GM19240 (cell line): ENCODE results near the gene MAP3K4.

Experiments used
- DNase-seq: peaks from one replicate; pipeline ENCODE4 v3.0.0; 2011; ENCODE audit warnings: low spot score; ENCODE audit not compliant: insufficient read length

The MAP3K4 gene

GRCh38 chr6:161080263-161080970, 88.8 kb downstream of the MAP3K4 start:
- DNase-seq, result no peak

- no peak for DNase-seq
Measured at GRCh38 chr6:161082215-161082614, 90.6 kb downstream of the MAP3K4 start.

GRCh38 chr6:161085246-161085645, 93.7 kb downstream of the MAP3K4 start:
- no peak for DNase-seq

GRCh38 chr6:161088676-161089328, 97.2 kb downstream of the MAP3K4 start:
- DNase-seq, result no peak

GRCh38 chr6:161091151-161091550, 99.6 kb downstream of the MAP3K4 start:
- no peak for DNase-seq

GRCh38 chr6:161091972-161092701, 100.6 kb downstream of the MAP3K4 start:
- DNase-seq, result no peak

- no peak for DNase-seq
Measured at GRCh38 chr6:161094955-161095354, 103.4 kb downstream of the MAP3K4 start.

- DNase-seq, result no peak
Measured at GRCh38 chr6:161095916-161096315, 104.3 kb downstream of the MAP3K4 start.

- no peak for DNase-seq
Measured at GRCh38 chr6:161100072-161100471, 108.5 kb downstream of the MAP3K4 start.

GRCh38 chr6:161101517-161101916, 109.9 kb downstream of the MAP3K4 start:
- no peak for DNase-seq

GRCh38 chr6:161103475-161103874, 111.9 kb downstream of the MAP3K4 start:
- DNase-seq, result no peak

- no peak for DNase-seq
Measured at GRCh38 chr6:161104966-161105365, 113.4 kb downstream of the MAP3K4 start.

- no peak for DNase-seq
Measured at GRCh38 chr6:161105408-161105807, 113.8 kb downstream of the MAP3K4 start.

GRCh38 chr6:161107779-161108730, 116.5 kb downstream of the MAP3K4 start:
- DNase-seq, result no peak

- DNase-seq, result no peak
Measured at GRCh38 chr6:161108916-161109315, 117.3 kb downstream of the MAP3K4 start.

GRCh38 chr6:161109366-161109765, 117.8 kb downstream of the MAP3K4 start:
- DNase-seq, result no peak

- no peak for DNase-seq
Measured at GRCh38 chr6:161110028-161110779, 118.6 kb downstream of the MAP3K4 start.

- DNase-seq, result no peak
Measured at GRCh38 chr6:161111261-161111660, 119.7 kb downstream of the MAP3K4 start.

- no peak for DNase-seq
Measured at GRCh38 chr6:161115468-161115867, 123.9 kb downstream of the MAP3K4 start.

- no peak for DNase-seq
Measured at GRCh38 chr6:161116554-161116953, 125.0 kb downstream of the MAP3K4 start.

- no peak for DNase-seq
Measured at GRCh38 chr6:161117308-161117707, 125.7 kb downstream of the MAP3K4 start.
